WTC11 (cell line): ENCODE results near the gene RMI1. TPM values are rescaled to one million over a fixed set of nuclear protein-coding genes. Genes with fewer than 3 reads are reported as not detected.

Source experiments
- ATAC-seq: fragments of 200-7000 bp; cut with Tn5 transposase; 2 replicates; pipeline ENCODE4 v1.10.0; 2021; ENCODE audit warnings: mild to moderate bottlenecking, moderate library complexity
- CTCF ChIA-PET: fragments of 300-600 bp; sonication (Branson Sonifier 250); formaldehyde crosslinking; loops from one replicate; lab custom pipeline; 2021; ENCODE audit warnings: antibody characterized with exemption; lab: Charles Lee
- POLR2A ChIA-PET: fragments of 350-600 bp; sonication (Branson Sonifier 250); formaldehyde crosslinking; loops from one replicate; lab custom pipeline; 2021; ENCODE audit warnings: antibody characterized with exemption; lab: Charles Lee
- DNase-seq: peaks from one replicate; pipeline ENCODE4 v3.0.0; 2021; ENCODE audit warnings: low spot score
- H3K27ac Mint-ChIP-seq: 2 replicates; pipeline ENCODE4 v1.8.0; 2021; ENCODE audit warnings: mixed read lengths
- H3K27me3 Mint-ChIP-seq: 2 replicates; pipeline ENCODE4 v1.8.0; 2021; ENCODE audit warnings: low read depth, mild to moderate bottlenecking, moderate library complexity, mixed read lengths
- H3K36me3 Mint-ChIP-seq: 2 replicates; pipeline ENCODE4 v1.8.0; 2021; ENCODE audit warnings: mixed read lengths
- H3K4me1 Mint-ChIP-seq: 2 replicates; pipeline ENCODE4 v1.8.0; 2022; ENCODE audit warnings: mixed read lengths
- H3K4me3 Mint-ChIP-seq: 2 replicates; pipeline ENCODE4 v1.8.0; 2021; ENCODE audit warnings: mild to moderate bottlenecking, moderate library complexity, mixed read lengths
- H3K9me3 Mint-ChIP-seq: 2 replicates; pipeline ENCODE4 v1.8.0; 2021; ENCODE audit warnings: mixed read lengths
- ATF1 ChIP-seq: sonication (generic); formaldehyde crosslinking; IDR thresholded peaks from 2 replicates; pipeline ENCODE4 v1.8.1; 2023; ENCODE audit warnings: mild to moderate bottlenecking, moderate library complexity, missing genetic modification reagents
- ATF2 ChIP-seq: sonication (generic); formaldehyde crosslinking; IDR thresholded peaks from 2 replicates; pipeline ENCODE4 v1.8.1; 2022; ENCODE audit warnings: low read depth, missing genetic modification reagents, borderline replicate concordance
- E2F5 ChIP-seq: sonication (generic); formaldehyde crosslinking; IDR thresholded peaks from 2 replicates; pipeline ENCODE4 v1.8.1; 2022; ENCODE audit warnings: mild to moderate bottlenecking, moderate library complexity, missing genetic modification reagents
- ESRRA ChIP-seq: sonication (generic); formaldehyde crosslinking; IDR thresholded peaks from 2 replicates; pipeline ENCODE4 v1.8.1; 2022; ENCODE audit warnings: mild to moderate bottlenecking, missing genetic modification reagents, borderline replicate concordance
- ETV6 ChIP-seq: sonication (generic); formaldehyde crosslinking; IDR thresholded peaks from 2 replicates; pipeline ENCODE4 v1.8.1; 2022; ENCODE audit warnings: mild to moderate bottlenecking, missing genetic modification reagents
- FOXP4 ChIP-seq: sonication (generic); formaldehyde crosslinking; IDR thresholded peaks from 2 replicates; pipeline ENCODE4 v1.8.0; 2022; ENCODE audit warnings: mild to moderate bottlenecking, missing genetic modification reagents
- IRF1 ChIP-seq: sonication (generic); formaldehyde crosslinking; IDR thresholded peaks from 2 replicates; pipeline ENCODE4 v1.8.0; 2023; ENCODE audit warnings: missing genetic modification reagents
- JUN ChIP-seq: sonication (generic); formaldehyde crosslinking; IDR thresholded peaks from 2 replicates; pipeline ENCODE4 v1.8.0; 2023; ENCODE audit warnings: mild to moderate bottlenecking, missing genetic modification reagents
- KAT7 ChIP-seq: sonication (generic); formaldehyde crosslinking; IDR thresholded peaks from 2 replicates; pipeline ENCODE4 v1.8.1; 2023; ENCODE audit warnings: missing genetic modification reagents, mild to moderate bottlenecking, borderline replicate concordance
- MYBL2 ChIP-seq: sonication (generic); formaldehyde crosslinking; IDR thresholded peaks from 2 replicates; pipeline ENCODE4 v1.8.1; 2023; ENCODE audit warnings: mild to moderate bottlenecking, moderate library complexity, missing genetic modification reagents
- NFATC4 ChIP-seq: fragments of 250-450 bp; sonication (Bioruptor Pico); IDR thresholded peaks from 2 replicates; pipeline ENCODE4 v1.9.0; 2021; ENCODE audit warnings: mild to moderate bottlenecking
- NFE2L1 ChIP-seq: sonication (generic); formaldehyde crosslinking; IDR thresholded peaks from 2 replicates; pipeline ENCODE4 v1.8.1; 2023; ENCODE audit warnings: missing genetic modification reagents
- SOX15 ChIP-seq: fragments of 250-450 bp; sonication (Bioruptor Pico); IDR thresholded peaks from 2 replicates; pipeline ENCODE4 v1.9.0; 2021; ENCODE audit warnings: mild to moderate bottlenecking
- TCF7 ChIP-seq: sonication (generic); formaldehyde crosslinking; IDR thresholded peaks from 2 replicates; pipeline ENCODE4 v1.8.0; 2022; ENCODE audit warnings: mild to moderate bottlenecking, low read depth, missing genetic modification reagents, moderate library complexity
- TEAD1 ChIP-seq: sonication (generic); formaldehyde crosslinking; IDR thresholded peaks from 2 replicates; pipeline ENCODE4 v1.8.0; 2022; ENCODE audit warnings: mild to moderate bottlenecking, missing genetic modification reagents
- USF1 ChIP-seq: sonication (generic); formaldehyde crosslinking; IDR thresholded peaks from 2 replicates; pipeline ENCODE4 v1.8.0; 2022; ENCODE audit warnings: mild to moderate bottlenecking, missing genetic modification reagents
- ZBTB43 ChIP-seq: sonication (generic); formaldehyde crosslinking; IDR thresholded peaks from 2 replicates; pipeline ENCODE4 v1.8.1; 2023; ENCODE audit warnings: mild to moderate bottlenecking, missing genetic modification reagents
- ZNF532 ChIP-seq: fragments of 250-450 bp; sonication (Bioruptor Pico); IDR thresholded peaks from 2 replicates; pipeline ENCODE4 v1.9.0; 2021; ENCODE audit warnings: mild to moderate bottlenecking, borderline replicate concordance
- ZNF671 ChIP-seq: fragments of 250-450 bp; sonication (Bioruptor Pico); IDR thresholded peaks from 2 replicates; pipeline ENCODE4 v1.8.0; 2021; ENCODE audit warnings: mild to moderate bottlenecking
- total RNA-seq: library from RNA; stranded (reverse); gene quantifications from 3 replicates; pipeline ENCODE4 v1.2.3, GENCODE V29; 2021

RMI1 gene
- total RNA-seq, 1 experiment from 2014 or later, result 25.8 TPM

- ChIA-PET POLR2A (interaction anchor here (0.7 kb wide), 1 partner anchor 316 kb away, joined by 3 read pairs; no protein-coding TSS in a partner anchor), CTCF (interaction anchor here (1.3 to 3.6 kb wide), 2 partner anchors 326 to 360 kb away, joined by 4 to 28 read pairs; no protein-coding TSS in a partner anchor)
- peak; percentile 36 for ATAC-seq
These were observed 45.9 kb upstream of the RMI1 start for GRCh38 chr9:83934569-83935275.

More at GRCh38 chr9:83934569-83935275, 45.9 kb upstream of the RMI1 start:
- Mint-ChIP-seq H3K27me3 (no peaks in the 10 kb centered on the region), H3K36me3 (no peaks in the 10 kb centered on the region), H3K4me3 (no peak overlapping the region), H3K4me1 (peaks cover 19% of the 10 kb centered on the region), H3K27ac (peak overlapping the region; percentile 16; the same call in 1 of the 2 replicates), H3K9me3 (no peaks in the 10 kb centered on the region)
- no peak for DNase-seq
- TF ChIP-seq ATF2 (CRISPR knock-in tag), result no peak
- TF ChIP-seq ATF1, result no peak
- no peak for TF ChIP-seq MYBL2
- no peak for TF ChIP-seq TEAD1 (CRISPR knock-in tag)
- TF ChIP-seq ESRRA (CRISPR knock-in tag), result no peak
- no peak for TF ChIP-seq ZBTB43
- TF ChIP-seq FOXP4 (CRISPR knock-in tag), result no peak
- TF ChIP-seq ZNF532 (CRISPR knock-in tag), result no peak
- no peak for TF ChIP-seq NFE2L1 (CRISPR knock-in tag)
- no peak for TF ChIP-seq JUN (CRISPR knock-in tag)
- TF ChIP-seq NFATC4, result no peak
- no peak for TF ChIP-seq USF1 (CRISPR knock-in tag)
- no peak for TF ChIP-seq IRF1
- TF ChIP-seq ZNF671 (CRISPR knock-in tag), result no peak
- TF ChIP-seq E2F5, result no peak
- TF ChIP-seq ETV6 (CRISPR knock-in tag), result no peak
- no peak for TF ChIP-seq SOX15 (CRISPR knock-in tag)
- TF ChIP-seq TCF7 (CRISPR knock-in tag), result no peak
- no peak for TF ChIP-seq KAT7 (CRISPR knock-in tag)
